NCI-H82 treated with DMSO at 0.1 percent for 48 hours (cell line): ENCODE measurements around the gene ITPKC.
"Not testable (repeated sequence)": the region's sequence is repeated elsewhere in the genome, so short reads cannot be mapped to it uniquely, and the experiment has no call there.

Experiments used
- DNase-seq: peaks from one replicate; lab custom pipeline; 2025; ENCODE audit not compliant: unreplicated experiment; lab: John Stamatoyannopoulos, UW

Gene ITPKC

DNA sequence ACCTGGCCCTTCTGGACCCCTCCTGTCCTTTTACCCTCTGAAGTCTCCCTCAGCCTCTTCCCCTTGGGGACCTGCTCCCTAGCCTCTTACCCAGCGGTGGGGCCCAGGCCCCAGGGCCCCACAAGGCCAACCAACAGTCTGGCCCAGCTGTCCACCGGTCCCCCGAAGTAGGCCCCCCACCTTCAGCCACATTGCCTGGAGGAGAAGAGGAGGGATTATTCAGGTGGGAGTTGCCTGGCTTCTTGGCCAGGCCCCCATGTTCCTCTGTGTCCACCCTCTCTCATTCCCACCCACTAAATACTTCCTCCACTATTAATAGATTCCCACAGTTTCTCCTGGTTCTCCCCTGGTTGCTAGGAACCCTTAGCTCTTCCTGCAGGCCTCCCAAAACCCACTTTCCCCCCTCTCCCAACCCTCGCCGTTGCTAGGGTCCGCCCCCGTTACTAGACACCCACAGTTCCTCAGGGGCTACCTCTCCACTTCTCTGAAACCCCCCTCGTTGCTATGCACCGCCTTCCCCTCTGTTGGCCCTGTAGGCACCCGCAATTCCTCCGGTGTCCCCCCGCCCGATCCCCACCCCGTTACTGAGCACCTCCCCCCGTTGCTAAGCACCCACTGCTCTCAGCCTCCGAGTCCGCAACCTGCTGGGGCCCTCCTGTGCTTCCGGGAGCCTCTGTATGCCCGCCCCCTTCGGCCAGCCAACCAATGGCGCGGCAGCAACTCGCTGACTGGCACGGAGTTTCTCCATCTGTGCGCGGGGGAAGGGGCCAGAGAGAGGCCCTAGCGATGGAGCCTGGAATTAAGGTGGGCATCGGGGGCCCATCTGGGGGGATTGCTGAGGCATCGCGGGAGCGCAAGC lies 2.2 kb upstream of the ITPKC start:
- peak; percentile 83 for DNase-seq

DNA sequence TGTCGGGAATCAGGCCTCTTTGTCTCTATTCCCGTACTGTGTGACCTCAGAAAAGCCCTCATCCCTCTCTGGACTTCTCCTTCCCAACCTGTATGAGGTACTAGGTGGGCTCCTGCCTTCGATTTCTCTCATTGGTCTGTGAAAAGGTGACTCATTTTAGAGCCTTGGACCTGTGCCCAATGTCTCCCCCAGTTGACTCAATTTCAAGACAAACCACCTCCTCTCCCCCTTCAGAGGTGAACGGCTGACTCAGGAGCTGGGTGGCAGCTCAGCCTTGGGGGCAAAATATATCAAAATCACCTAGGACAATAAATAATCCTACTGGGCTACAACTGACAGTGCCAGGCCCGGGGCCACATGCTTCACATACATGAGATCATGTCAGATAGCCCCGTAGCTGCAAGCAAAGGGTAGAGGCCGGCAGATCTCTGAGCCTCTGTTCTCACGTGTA lies 856 bp upstream of the ITPKC start:
- DNase-seq, result no peak

DNA sequence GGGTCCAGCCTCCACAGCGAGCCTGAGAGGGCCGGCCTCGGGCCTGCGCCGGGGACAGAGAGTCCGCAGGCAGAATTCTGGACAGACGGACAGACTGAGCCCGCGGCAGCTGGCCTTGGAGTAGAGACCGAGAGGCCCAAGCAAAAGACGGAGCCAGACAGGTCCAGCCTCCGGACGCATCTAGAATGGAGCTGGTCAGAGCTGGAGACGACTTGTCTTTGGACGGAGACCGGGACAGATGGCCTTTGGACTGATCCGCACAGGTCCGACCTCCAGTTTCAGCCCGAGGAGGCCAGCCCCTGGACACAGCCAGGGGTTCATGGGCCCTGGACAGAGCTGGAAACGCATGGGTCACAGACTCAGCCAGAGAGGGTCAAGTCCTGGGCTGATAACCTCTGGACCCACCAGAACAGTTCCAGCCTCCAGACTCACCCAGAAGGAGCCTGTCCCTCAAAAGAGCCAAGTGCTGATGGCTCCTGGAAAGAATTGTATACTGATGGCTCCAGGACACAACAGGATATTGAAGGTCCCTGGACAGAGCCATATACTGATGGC lies 490 bp downstream of the ITPKC start:
- DNase-seq, result no peak

DNA sequence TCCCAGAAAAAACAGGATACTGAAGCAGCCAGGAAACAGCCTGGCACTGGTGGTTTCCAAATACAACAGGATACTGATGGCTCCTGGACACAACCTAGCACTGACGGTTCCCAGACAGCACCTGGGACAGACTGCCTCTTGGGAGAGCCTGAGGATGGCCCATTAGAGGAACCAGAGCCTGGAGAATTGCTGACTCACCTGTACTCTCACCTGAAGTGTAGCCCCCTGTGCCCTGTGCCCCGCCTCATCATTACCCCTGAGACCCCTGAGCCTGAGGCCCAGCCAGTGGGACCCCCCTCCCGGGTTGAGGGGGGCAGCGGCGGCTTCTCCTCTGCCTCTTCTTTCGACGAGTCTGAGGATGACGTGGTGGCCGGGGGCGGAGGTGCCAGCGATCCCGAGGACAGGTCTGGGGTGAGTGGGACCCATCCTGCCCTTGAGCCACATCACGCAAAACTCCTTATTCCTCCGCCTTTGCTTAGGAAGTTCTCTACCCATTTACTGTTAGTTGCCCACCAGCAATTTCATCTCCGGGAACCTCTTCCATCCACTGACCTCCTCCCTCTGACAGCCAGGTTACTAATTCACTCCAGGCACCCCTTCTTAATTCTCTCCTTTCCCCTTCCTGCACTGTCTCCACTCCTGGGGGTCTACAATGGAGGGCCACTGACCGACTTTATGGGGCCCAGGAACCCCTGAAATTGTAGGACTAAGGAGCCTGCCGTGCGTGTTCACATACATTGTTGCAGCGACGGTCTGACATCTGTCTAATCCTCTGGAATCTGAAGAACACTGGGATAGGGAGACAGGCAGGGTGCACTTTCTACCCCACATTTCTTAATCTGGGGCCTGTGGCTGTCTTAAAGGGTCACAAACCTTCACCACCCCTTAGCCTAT lies 1.2 kb downstream of the ITPKC start:
- peak; percentile 14 for DNase-seq

DNA sequence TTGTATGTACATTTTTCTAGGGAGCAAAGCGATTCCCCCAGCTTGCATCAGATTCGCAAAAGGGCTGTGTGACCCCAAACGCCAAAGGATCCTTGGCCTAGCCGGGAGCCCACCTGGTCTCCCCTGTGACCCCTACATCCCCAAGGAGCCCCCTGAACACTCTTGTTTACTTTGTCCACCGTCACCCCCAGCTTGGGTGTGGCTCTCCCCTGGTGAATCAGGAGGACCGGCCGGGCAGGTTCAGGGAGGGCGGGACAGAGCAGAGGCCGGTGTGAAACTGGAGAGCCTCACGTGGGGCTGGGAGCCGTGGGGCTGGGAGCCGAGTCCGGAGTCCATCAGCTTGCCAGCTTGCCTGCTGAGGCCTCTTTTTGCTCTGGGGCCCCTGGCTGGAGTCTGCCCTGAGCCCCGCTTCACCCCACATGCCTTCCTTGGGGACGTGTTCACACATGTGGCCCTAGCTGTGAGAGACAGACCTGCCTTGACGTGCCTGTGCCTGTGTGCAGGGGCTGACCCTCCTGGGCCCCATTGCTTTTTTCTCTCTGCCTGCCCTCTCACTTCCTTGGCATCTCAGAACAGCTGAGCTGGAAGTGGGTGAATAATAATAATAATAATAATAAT lies 2.0 kb downstream of the ITPKC start:
- DNase-seq, result no peak

DNA sequence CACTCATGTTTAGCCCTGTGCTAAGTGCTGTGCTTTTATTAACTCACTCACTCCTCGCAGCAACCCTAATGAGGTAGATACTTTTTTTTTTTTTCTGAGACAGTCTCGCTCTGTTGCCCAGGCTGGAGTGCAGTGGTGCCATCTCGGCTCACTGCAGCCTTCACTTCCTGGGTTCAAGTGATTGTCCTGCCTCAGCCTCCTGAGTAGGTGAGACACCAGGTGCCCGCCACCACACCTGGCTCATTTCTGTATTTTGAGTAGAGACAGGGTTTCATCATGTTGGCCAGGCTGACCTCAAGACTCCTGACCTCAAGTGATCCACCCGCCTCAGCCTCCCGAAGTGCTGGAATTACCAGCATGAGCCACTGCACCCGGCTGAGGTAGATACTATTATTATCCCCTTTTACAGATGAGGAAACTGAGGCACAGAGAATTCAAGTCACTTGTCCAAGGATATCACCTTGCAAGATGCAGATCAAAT lies 2.5 kb downstream of the ITPKC start:
- no peak for DNase-seq

DNA sequence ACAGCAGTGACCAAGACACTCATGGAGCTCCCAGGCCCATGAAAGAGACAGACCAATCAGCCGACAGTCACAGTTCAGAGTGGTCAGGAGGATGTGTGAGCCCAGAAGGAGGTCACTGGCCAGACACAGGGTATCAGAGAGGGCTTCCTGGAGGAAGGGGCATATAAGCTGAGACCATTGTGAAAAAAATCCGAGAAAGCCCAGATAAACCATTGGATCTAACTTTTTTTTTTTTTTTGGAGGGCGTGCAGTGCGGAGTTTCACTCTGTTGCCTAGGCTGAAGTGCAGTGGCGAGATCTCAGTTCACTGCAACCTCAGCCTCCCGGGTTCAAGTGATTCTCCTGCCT lies 4.2 kb downstream of the ITPKC start:
- no peak for DNase-seq

- no peak for DNase-seq
Measured at GRCh38 chr19:40721936-40722661, 5.2 kb downstream of the ITPKC start.

DNA sequence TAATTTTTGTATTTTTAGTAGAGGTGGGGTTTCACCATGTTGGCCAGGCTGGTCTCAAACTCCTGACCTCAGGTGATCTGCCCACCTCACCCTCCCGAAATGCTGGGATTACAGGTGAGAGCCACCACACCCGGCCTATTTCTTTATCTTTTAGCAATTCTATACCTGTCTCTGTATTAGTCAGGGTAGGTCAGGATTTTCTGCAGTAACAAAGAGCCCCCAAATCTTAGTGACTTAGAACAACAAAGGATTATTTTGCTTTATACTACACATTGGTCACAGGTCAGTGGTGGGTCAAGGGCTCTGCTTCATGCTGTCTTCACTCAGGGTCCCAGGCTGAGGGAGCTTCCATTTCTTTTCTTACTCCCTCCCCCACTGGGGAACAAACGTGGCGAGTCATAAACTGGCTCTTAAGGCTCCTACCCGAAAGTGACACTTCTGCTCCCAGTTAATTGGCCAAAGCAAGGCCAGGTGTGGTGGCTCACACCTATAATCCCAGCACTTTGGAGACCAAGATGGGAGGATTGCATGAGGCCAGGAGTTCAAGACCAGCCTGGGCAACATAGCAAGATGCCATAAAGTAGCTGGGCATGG lies 6.8 kb downstream of the ITPKC start:
- DNase-seq, result no peak

DNA sequence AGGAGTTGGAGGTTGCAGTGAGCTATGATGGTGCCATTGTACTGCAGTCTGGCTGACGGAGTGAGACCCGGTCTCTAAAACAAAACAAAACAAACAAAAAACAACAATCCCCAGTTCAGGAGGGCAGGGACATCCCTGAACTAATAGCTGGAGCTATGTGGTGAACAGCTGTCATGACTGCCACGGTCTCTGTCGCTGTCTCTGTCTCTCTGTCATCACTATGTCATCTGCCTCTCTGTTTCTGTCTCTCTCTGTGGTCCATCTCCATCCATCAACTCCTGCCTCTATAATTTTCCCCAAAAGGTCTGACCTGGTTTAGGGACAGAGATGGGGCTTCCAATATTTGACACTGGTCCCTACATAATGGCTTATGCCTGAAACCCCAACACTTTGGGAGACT lies 7.4 kb downstream of the ITPKC start:
- DNase-seq, result no peak

GRCh38 chr19:40724855-40725254 lies 7.9 kb downstream of the ITPKC start:
- DNase-seq, result no peak

GRCh38 chr19:40726279-40726678 lies 9.4 kb downstream of the ITPKC start:
- no peak for DNase-seq

GRCh38 chr19:40730065-40730464 lies 13.2 kb downstream of the ITPKC start:
- not testable (repeated sequence) for DNase-seq

DNA sequence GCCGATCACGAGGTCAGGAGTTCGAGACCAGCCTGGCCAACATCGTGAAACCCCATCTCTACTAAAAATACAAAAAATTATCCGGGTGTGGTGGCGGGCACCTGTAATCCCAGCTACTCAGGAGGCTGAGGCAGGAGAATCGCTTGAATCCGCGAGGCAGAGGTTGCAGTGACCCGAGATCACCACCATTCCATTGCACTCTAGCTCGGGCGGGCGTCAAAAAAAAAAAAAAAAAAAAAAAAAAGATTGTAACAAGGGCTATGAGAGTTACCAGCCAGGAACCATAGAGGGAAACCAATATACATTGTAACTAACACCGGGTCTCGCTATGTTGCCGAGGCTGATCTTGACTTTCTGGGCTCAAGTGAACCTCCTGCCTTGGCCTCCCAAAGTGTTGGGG lies 15.4 kb downstream of the ITPKC start:
- DNase-seq, result not testable (repeated sequence)

DNA sequence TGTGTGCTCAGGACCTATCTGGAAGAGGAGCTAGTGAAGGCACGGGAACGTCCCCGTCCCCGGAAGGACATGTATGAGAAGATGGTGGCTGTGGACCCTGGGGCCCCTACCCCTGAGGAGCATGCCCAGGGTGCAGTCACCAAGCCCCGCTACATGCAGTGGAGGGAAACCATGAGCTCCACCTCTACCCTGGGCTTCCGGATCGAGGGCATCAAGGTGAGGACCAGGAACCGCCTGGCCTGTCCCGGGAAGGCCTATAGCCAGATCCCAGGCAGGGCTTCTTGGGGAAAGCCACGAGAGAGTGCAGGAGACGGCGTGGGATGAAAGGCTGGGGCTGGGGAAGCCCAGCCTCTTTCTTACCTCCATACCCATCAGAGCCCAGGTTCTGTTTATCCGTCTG lies 16.2 kb downstream of the ITPKC start:
- no peak for DNase-seq

- DNase-seq, result no peak
Measured at GRCh38 chr19:40735013-40735771, 18.3 kb downstream of the ITPKC start.

DNA sequence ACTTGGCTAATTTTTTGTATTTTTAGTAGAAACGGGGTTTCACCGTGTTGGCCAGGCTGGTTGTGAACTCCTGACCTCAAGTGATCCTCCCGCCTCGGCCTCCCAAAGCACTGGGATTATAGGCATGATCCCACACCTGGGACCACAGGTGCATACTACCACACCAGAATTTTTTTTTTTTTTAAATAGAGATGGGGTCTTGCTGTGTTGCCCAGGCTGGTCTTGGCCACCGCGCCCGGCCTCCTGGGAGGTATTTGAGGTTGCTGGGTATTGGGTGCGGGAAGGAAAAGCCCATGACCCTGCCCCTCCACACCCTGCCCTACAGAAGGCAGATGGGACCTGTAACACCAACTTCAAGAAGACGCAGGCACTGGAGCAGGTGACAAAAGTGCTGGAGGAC lies 19.7 kb downstream of the ITPKC start:
- DNase-seq, result no peak

DNA sequence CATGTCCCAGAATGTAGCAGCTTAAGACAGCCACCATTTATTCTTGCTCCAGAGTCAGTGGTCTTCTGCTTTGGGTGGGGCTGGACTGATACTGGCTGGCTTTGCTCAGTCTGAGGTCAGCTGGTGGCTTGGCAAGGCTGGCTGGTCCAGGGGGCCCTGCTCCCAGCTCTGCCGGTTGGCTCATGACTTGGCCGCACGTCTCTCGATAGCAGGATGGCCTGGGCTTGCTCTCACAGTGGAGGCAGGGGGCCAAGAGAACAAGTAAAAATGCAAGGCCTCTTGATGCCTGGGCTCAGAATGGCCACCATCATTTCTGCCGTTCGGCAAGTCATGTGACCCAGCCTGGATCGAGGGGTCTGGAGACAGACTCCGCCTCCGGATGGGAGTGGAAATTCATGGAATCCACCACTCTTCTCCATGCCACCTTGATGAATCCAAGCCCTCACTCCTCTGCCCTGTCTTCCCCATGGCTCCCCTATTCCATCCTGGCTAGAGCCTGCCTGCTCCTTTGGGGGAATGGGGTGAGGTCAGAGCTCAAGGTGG lies 20.3 kb downstream of the ITPKC start:
- DNase-seq, result no peak
